H1 (cell line): ENCODE results near the gene SH3YL1. TPM values are rescaled to one million over a fixed set of nuclear protein-coding genes. Genes with fewer than 3 reads are reported as not detected.

Experiments used
- CTCF ChIA-PET: fragments of 300-600 bp; sonication (Branson Sonifier 250); formaldehyde crosslinking; loops from one replicate; lab custom pipeline; 2021; ENCODE audit not compliant: partially characterized antibody; lab: Charles Lee
- POLR2A ChIA-PET: fragments of 300-600 bp; sonication (Branson Sonifier 250); formaldehyde crosslinking; loops from one replicate; lab custom pipeline; 2021; ENCODE audit warnings: inconsistent platforms; ENCODE audit not compliant: partially characterized antibody; lab: Charles Lee
- DNase-seq, 2 experiments: peaks; one replicate each; pipeline versions ENCODE4 v3.0.0 to v3.0.0-alpha.2; 2010 to 2022; ENCODE audit warnings: low spot score in 2 of 2, low read depth in 1 of 2, mixed read lengths in 1 of 2
- FAIRE-seq: peaks from 2 replicates; lab custom pipeline; 2011; peaks lifted over from hg19 to GRCh38; lab: Jason Lieb, UNC
- H2AFZ ChIP-seq: 2 replicates; pipeline ENCODE4 v1.8.1; 2012; ENCODE audit warnings: low read length, inconsistent platforms
- H2AK5ac ChIP-seq: 2 replicates; pipeline ENCODE4 v1.6.1; 2013; ENCODE audit warnings: low read depth, low read length
- H2BK120ac ChIP-seq: replicated peaks from 2 replicates; pipeline ENCODE3; 2013; ENCODE audit warnings: low read depth, low read length, inconsistent platforms
- H2BK12ac ChIP-seq: 2 replicates; pipeline ENCODE4 v1.6.1; 2013; ENCODE audit warnings: low read depth, low read length
- H2BK15ac ChIP-seq: 2 replicates; pipeline ENCODE4 v1.6.1; 2013; ENCODE audit warnings: low read length
- H2BK20ac ChIP-seq: 2 replicates; pipeline ENCODE4 v1.6.1; 2013; ENCODE audit warnings: low read length
- H2BK5ac ChIP-seq: 2 replicates; pipeline ENCODE4 v1.6.1; 2013; ENCODE audit warnings: low read depth, low read length
- H3K14ac ChIP-seq: 2 replicates; pipeline ENCODE4 v1.6.1; 2013; ENCODE audit warnings: inconsistent platforms; ENCODE audit not compliant: insufficient read length
- H3K18ac ChIP-seq: 2 replicates; pipeline ENCODE4 v1.6.1; 2013; ENCODE audit warnings: low read length; ENCODE audit errors: extremely low read depth
- H3K23ac ChIP-seq: 2 replicates; pipeline ENCODE4 v1.6.1; 2013; ENCODE audit warnings: inconsistent platforms; ENCODE audit not compliant: insufficient read length
- H3K23me2 ChIP-seq: 2 replicates; pipeline ENCODE4 v1.6.1; 2013; ENCODE audit warnings: low read depth, low read length
- H3K27ac ChIP-seq: 2 replicates; pipeline ENCODE4 v1.6.1; 2011; ENCODE audit warnings: low read depth, low read length, inconsistent platforms
- H3K27me3 ChIP-seq, 4 experiments: replicated peaks in 1 of 4; 1 replicate in 1 of 4; 2 replicates in 3 of 4; pipeline versions ENCODE4 v1.6.1 to v1.8.1; 2011 to 2013; ENCODE audit warnings: low read length in 3 of 4, mild to moderate bottlenecking in 3 of 4, inconsistent platforms in 2 of 4, mixed read lengths in 2 of 4, moderate library complexity in 1 of 4; ENCODE audit not compliant: control insufficient read depth in 3 of 4, insufficient read depth in 3 of 4; ENCODE audit errors: extremely low read depth in 1 of 4
- H3K36me3 ChIP-seq, 4 experiments: 2 replicates each; pipeline versions ENCODE4 v1.6.1 to v1.8.1; 2011 to 2013; ENCODE audit warnings: mild to moderate bottlenecking in 4 of 4, low read length in 3 of 4, moderate library complexity in 2 of 4, control low read depth in 1 of 4, inconsistent platforms in 1 of 4; ENCODE audit not compliant: insufficient read depth in 4 of 4, control insufficient read depth in 2 of 4
- H3K4ac ChIP-seq: replicated peaks from 2 replicates; pipeline ENCODE3; 2013; ENCODE audit warnings: low read length, low read depth, mixed read lengths, inconsistent platforms; ENCODE audit not compliant: insufficient read length
- H3K4me1 ChIP-seq, 4 experiments: replicated peaks in 1 of 4; 1 replicate in 1 of 4; 2 replicates in 3 of 4; pipeline versions ENCODE4 v1.6.1 to v1.8.1; 2011 to 2013; ENCODE audit warnings: low read length in 3 of 4, inconsistent platforms in 2 of 4, mixed read lengths in 1 of 4; ENCODE audit not compliant: insufficient read depth in 4 of 4, control insufficient read depth in 3 of 4
- H3K4me2 ChIP-seq, 2 experiments: 2 replicates each; pipeline versions ENCODE4 v1.6.1 to v1.8.1; 2011 to 2013; ENCODE audit warnings: low read depth in 2 of 2, low read length in 2 of 2, control low read depth in 1 of 2, inconsistent platforms in 1 of 2, mild to moderate bottlenecking in 1 of 2; ENCODE audit not compliant: insufficient read depth in 1 of 2
- H3K4me3 ChIP-seq, 4 experiments: fragments of 200-600, 300-600 bp in 1 of 4; sonication (generic), shearing (Covaris generic), sonication (Bioruptor Twin) in 1 of 4; 2 replicates each; pipeline versions ENCODE4 v1.5.1 to v1.8.1; 2011 to 2016; ENCODE audit warnings: low read length in 4 of 4, low read depth in 3 of 4, control low read depth in 2 of 4, inconsistent platforms in 2 of 4, mild to moderate bottlenecking in 2 of 4, mixed read lengths in 1 of 4, moderate library complexity in 1 of 4; ENCODE audit not compliant: insufficient read depth in 2 of 4; ENCODE audit errors: extremely low read depth in 1 of 4
- H3K56ac ChIP-seq: replicated peaks from 2 replicates; pipeline ENCODE3; 2013; ENCODE audit warnings: low read depth, mild to moderate bottlenecking, mixed read lengths, low read length, inconsistent platforms; ENCODE audit not compliant: insufficient read length
- H3K79me1 ChIP-seq: 2 replicates; pipeline ENCODE4 v1.6.1; 2013; ENCODE audit warnings: low read depth, low read length, control low read depth
- H3K79me2 ChIP-seq, 2 experiments: 2 replicates each; pipeline versions ENCODE4 v1.6.1 to v1.8.1; 2012 to 2013; ENCODE audit warnings: low read length in 2 of 2, mild to moderate bottlenecking in 2 of 2, inconsistent platforms in 1 of 2; ENCODE audit not compliant: insufficient read depth in 2 of 2, control insufficient read depth in 1 of 2
- H3K9ac ChIP-seq, 4 experiments: replicated peaks in 1 of 4; 1 replicate in 1 of 4; 2 replicates in 3 of 4; pipeline versions ENCODE4 v1.6.1 to v1.8.1; 2011 to 2013; ENCODE audit warnings: low read depth in 3 of 4, low read length in 3 of 4, control low read depth in 2 of 4, mild to moderate bottlenecking in 2 of 4, moderate library complexity in 2 of 4, inconsistent platforms in 1 of 4; ENCODE audit errors: extremely low read depth in 1 of 4
- H3K9me3 ChIP-seq, 2 experiments: 2 replicates each; pipeline versions ENCODE4 v1.6.1 to v1.8.1; 2012 to 2013; ENCODE audit warnings: mild to moderate bottlenecking in 2 of 2, moderate library complexity in 2 of 2, control low read depth in 1 of 2, inconsistent platforms in 1 of 2, low read depth in 1 of 2, low read length in 1 of 2, mixed read lengths in 1 of 2; ENCODE audit not compliant: insufficient read depth in 2 of 2
- H4K20me1 ChIP-seq, 2 experiments: replicated peaks in 1 of 2; 2 replicates each; pipeline versions ENCODE3 to v1.8.1; 2011 to 2013; ENCODE audit warnings: inconsistent platforms in 2 of 2, low read length in 2 of 2, mild to moderate bottlenecking in 1 of 2; ENCODE audit not compliant: insufficient read depth in 2 of 2, control insufficient read depth in 1 of 2
- H4K5ac ChIP-seq: 2 replicates; pipeline ENCODE4 v1.6.1; 2013; ENCODE audit warnings: low read length, low read depth, mixed read lengths, inconsistent platforms; ENCODE audit not compliant: insufficient read length
- H4K8ac ChIP-seq: 2 replicates; pipeline ENCODE4 v1.8.0; 2013; ENCODE audit warnings: mild to moderate bottlenecking, moderate library complexity, low read length, inconsistent platforms; ENCODE audit not compliant: insufficient read depth; ENCODE audit errors: extremely low read depth
- H4K91ac ChIP-seq: replicated peaks from 2 replicates; pipeline ENCODE3; 2013; ENCODE audit warnings: low read length, mixed read lengths, inconsistent platforms; ENCODE audit not compliant: insufficient read length
- BACH1 ChIP-seq: IDR thresholded peaks from 2 replicates; pipeline ENCODE4 v1.6.1; 2012; ENCODE audit warnings: low read length, improper control_type of control experiment
- BRCA1 ChIP-seq: IDR thresholded peaks from 2 replicates; pipeline ENCODE4 v1.6.1; 2012; ENCODE audit warnings: low read depth, low read length, improper control_type of control experiment
- CBX5 ChIP-seq: fragments of 300-800, 300-1000 bp; sonication (generic); IDR thresholded peaks from 2 replicates; pipeline ENCODE4 v1.7.1; 2016; ENCODE audit warnings: antibody characterized with exemption, low read length, low read depth
- GABPA ChIP-seq: IDR thresholded peaks from 2 replicates; pipeline ENCODE4 v1.6.1; 2011; ENCODE audit warnings: mild to moderate bottlenecking, low read length, moderate library complexity, borderline replicate concordance; ENCODE audit not compliant: insufficient read depth
- JUN ChIP-seq: IDR thresholded peaks from 2 replicates; pipeline ENCODE4 v1.6.1; 2011; ENCODE audit warnings: low read depth, mild to moderate bottlenecking, improper control_type of control experiment, low read length
- KDM5A ChIP-seq: fragments of 200-600 bp; IDR thresholded peaks from 2 replicates; pipeline ENCODE4 v1.7.1; 2012; ENCODE audit warnings: mild to moderate bottlenecking, low read length, inconsistent platforms, mixed read lengths
- NANOG ChIP-seq: IDR thresholded peaks from 2 replicates; pipeline ENCODE4 v1.6.1; 2011; ENCODE audit warnings: low read length, low read depth, mild to moderate bottlenecking, inconsistent platforms; ENCODE audit not compliant: insufficient read depth, poor library complexity, severe bottlenecking
- NRF1 ChIP-seq: IDR thresholded peaks from 2 replicates; pipeline ENCODE4 v1.6.1; 2011; ENCODE audit warnings: mild to moderate bottlenecking, low read depth, low read length, improper control_type of control experiment
- PHF8 ChIP-seq: fragments of 200-600 bp; sonication (generic); conservative IDR thresholded peaks from 2 replicates; pipeline ENCODE4 v1.7.1; 2012; ENCODE audit warnings: low read depth, mild to moderate bottlenecking, inconsistent platforms, low read length, moderate library complexity
- SAP30 ChIP-seq: fragments of 300-600 bp; sonication (generic); IDR thresholded peaks from 2 replicates; pipeline ENCODE4 v1.7.1; 2012; ENCODE audit warnings: low read length, moderate library complexity, mild to moderate bottlenecking, inconsistent platforms; ENCODE audit not compliant: insufficient read depth, insufficient replicate concordance
- SP1 ChIP-seq: IDR thresholded peaks from 2 replicates; pipeline ENCODE4 v1.6.1; 2011; ENCODE audit warnings: low read depth, low read length
- SP4 ChIP-seq: IDR thresholded peaks from 2 replicates; pipeline ENCODE4 v1.6.1; 2012; ENCODE audit warnings: low read length, inconsistent platforms
- TEAD4 ChIP-seq: IDR thresholded peaks from 2 replicates; pipeline ENCODE4 v1.6.1; 2012; ENCODE audit warnings: low read depth, low read length, inconsistent platforms, mixed read lengths
- WGBS, 2 experiments: shearing (Covaris generic) in 1 of 2; methylation state at CpG; one replicate each; pipeline versions ENCODE4 v1.1.6 to v1.1.7; 2013 to 2015; ENCODE audit warnings: low lambda C conversion rate in 2 of 2, mixed read lengths in 2 of 2, inconsistent platforms in 1 of 2, low coverage in 1 of 2, missing lambda C conversion rate in 1 of 2; ENCODE audit not compliant: insufficient replicate concordance in 2 of 2, insufficient coverage in 1 of 2, insufficient read length in 1 of 2; ENCODE audit errors: extremely low coverage in 1 of 2, missing lambda C conversion rate in 1 of 2; 5-methylcytosine and 5-hydroxymethylcytosine counted together
- polyA plus RNA-seq, 7 experiments: library from polyadenylated mRNA; depleted of rRNA in 3 of 7; stranded (reverse) in 5 of 7; unstranded in 2 of 7; fragments of >200 nt in 5 of 7; fragments of 200-250 nt in 2 of 7; gene quantifications; 1 replicate in 5 of 7; 2 replicates in 1 of 7; 4 replicates in 1 of 7; pipeline versions ENCODE4 v1.2.1 to v1.2.3, GENCODE V29; 2011 to 2013; ENCODE audit warnings: missing spikeins in 2 of 7, mixed read lengths in 2 of 7
- total RNA-seq: library from RNA; stranded (reverse); fragmentation: NEBNext Ultra II Directional; extraction: Animal tissue kit (Norgen Biotek cat#: 25700); gene quantifications from 2 replicates; pipeline ENCODE4 v1.2.1, GENCODE V29; 2021

The SH3YL1 gene
- total and polyA plus RNA-seq, 2 of the 8 experiments (the other 6 are each of a cell fraction or from before 2014, with no cell fraction given): 13.6 to 37.2 TPM

DNA sequence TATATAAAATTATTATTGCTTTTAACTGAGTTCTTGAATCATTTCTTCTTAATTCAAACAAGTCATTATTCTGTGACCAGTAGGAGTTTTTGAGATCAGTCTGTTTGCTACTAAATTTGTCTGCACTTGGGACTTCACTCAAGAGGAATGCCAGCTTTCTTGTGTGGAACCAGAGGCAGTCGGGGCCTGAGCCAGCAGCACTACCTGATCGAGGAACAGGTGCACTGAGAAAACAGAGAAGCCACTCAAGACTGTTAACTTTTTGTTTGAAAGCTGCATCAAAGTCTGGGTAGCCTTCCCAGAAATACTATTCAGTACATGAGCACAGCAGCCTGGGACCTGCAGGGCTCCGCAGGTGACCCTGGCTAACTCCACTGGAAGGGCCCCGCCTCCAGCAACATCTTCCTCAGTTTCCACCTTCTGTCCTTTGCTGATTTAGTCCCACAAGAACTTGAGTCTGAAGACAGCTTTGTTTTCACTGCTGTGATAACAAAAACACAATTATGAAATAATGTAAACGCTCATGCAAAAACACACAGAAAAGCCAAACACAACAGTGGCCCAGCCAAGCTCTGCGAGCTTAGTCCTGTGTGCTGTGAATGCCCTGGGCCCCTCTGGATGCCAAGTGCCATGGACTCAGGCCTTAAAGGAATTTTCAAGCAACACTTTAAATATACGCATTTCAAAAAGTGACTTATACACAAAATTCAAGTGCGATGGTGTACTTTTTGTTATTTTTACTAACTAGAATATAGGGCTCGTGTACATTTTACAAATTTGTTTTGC lies 62.0 kb downstream of the SH3YL1 start:
- Histone ChIP-seq H3K4ac (no peak overlapping the region), H3K23me2 (no peaks in the 10 kb centered on the region), H3K14ac (no peak overlapping the region), H3K4me3 (no peak overlapping the region), H2AFZ (no peak overlapping the region), H2BK120ac (no peak overlapping the region), H2BK15ac (no peak overlapping the region), H3K79me2 (no peaks in the 10 kb centered on the region), H4K20me1 (no peaks in the 10 kb centered on the region), H4K8ac (no peak overlapping the region; the same call in 1 of the 2 replicates), H3K4me1 (peaks cover 0 to 2% (median 0%) of the 10 kb centered on the region in 4 experiments; a peak in 1 of 7 replicates), H3K4me2 (no peak overlapping the region), H3K9ac (no peak overlapping the region), H3K27ac (no peak overlapping the region), H3K9me3 (no peaks in the 10 kb centered on the region), H2BK5ac (no peak overlapping the region), H2BK12ac (no peak overlapping the region), H3K36me3 (no peaks in the 10 kb centered on the region), H2BK20ac (no peak overlapping the region), H3K79me1 (no peaks in the 10 kb centered on the region), H4K91ac (no peak overlapping the region), H3K56ac (no peak overlapping the region), H3K18ac (no peak overlapping the region), H3K27me3 (no peaks in the 10 kb centered on the region), H3K23ac (no peak overlapping the region), H4K5ac (no peak overlapping the region), H2AK5ac (no peak overlapping the region)
- no peak for TF ChIP-seq GABPA
- TF ChIP-seq PHF8: no peak
- TF ChIP-seq CBX5: no peak
- no peak for TF ChIP-seq SAP30
- TF ChIP-seq SP4: no peak
- TF ChIP-seq KDM5A: no peak
- TF ChIP-seq JUN: no peak
- no peak for TF ChIP-seq SP1
- TF ChIP-seq TEAD4: no peak
- TF ChIP-seq NRF1: no peak
- TF ChIP-seq BACH1: no peak
- TF ChIP-seq BRCA1: no peak
- no peak for TF ChIP-seq NANOG
- POLR2A ChIA-PET: no interaction called here
- CTCF ChIA-PET: interaction anchor here (1.7 kb wide), 1 partner anchor 25 kb away, joined by 5 read pairs; no protein-coding TSS in a partner anchor
- WGBS, 2 experiments: 85% methylated on average over 9 of the region's 9 CpGs; no CpG with 5 or more reads in 1 of the 2 experiments
- DNase-seq (no peak), FAIRE-seq (no peak)
